A549 (cell line): ENCODE results near the gene CHD6.

Experiments used
- CHD2 ChIP-seq: fragments of 150-350 bp; IDR thresholded peaks from 2 replicates; pipeline ENCODE4 v1.6.1; 2014; ENCODE audit warnings: low read length; ENCODE audit not compliant: partially characterized antibody
- EP300 ChIP-seq, 2 experiments: fragments of >200 bp; sonication (Bioruptor Twin); formaldehyde crosslinking; IDR thresholded peaks; 2 replicates in 1 of 2; 3 replicates in 1 of 2; pipeline ENCODE4 v1.6.1; 2016 to 2017
- MYC ChIP-seq: IDR thresholded peaks from 2 replicates; pipeline ENCODE4 v1.6.1; 2012; ENCODE audit warnings: mild to moderate bottlenecking, inconsistent platforms, low read length, improper control_type of control experiment, borderline replicate concordance
- POLR2A ChIP-seq: IDR thresholded peaks from 2 replicates; pipeline ENCODE4 v1.6.1; 2012; ENCODE audit warnings: mild to moderate bottlenecking, low read length
- RAD21 ChIP-seq, 2 experiments: fragments of >200 bp in 1 of 2; sonication (Bioruptor Twin) in 1 of 2; formaldehyde crosslinking in 1 of 2; IDR thresholded peaks in 1 of 2; conservative IDR thresholded peaks in 1 of 2; 2 replicates in 1 of 2; 3 replicates in 1 of 2; pipeline ENCODE4 v1.6.1; 2012 to 2018; ENCODE audit warnings: inconsistent platforms in 1 of 2
- RCOR1 ChIP-seq: fragments of 150-350 bp; IDR thresholded peaks from 2 replicates; pipeline ENCODE4 v1.6.1; 2014; ENCODE audit warnings: antibody characterized with exemption, low read length, low read depth
- SREBF2 ChIP-seq: fragments of 450-650 bp; IDR thresholded peaks from 2 replicates; pipeline ENCODE4 v1.6.1; 2014; ENCODE audit warnings: mild to moderate bottlenecking, moderate library complexity
- TF ChIP-seq, protein P1 (sequence below): IDR thresholded peaks from 2 replicates; pipeline ENCODE4 v1.6.1; 2012
- TF ChIP-seq, protein P2 (sequence below): fragments of >200 bp; sonication (Bioruptor Twin); formaldehyde crosslinking; IDR thresholded peaks from 3 replicates; pipeline ENCODE4 v1.5.1; 2016

DNA sequence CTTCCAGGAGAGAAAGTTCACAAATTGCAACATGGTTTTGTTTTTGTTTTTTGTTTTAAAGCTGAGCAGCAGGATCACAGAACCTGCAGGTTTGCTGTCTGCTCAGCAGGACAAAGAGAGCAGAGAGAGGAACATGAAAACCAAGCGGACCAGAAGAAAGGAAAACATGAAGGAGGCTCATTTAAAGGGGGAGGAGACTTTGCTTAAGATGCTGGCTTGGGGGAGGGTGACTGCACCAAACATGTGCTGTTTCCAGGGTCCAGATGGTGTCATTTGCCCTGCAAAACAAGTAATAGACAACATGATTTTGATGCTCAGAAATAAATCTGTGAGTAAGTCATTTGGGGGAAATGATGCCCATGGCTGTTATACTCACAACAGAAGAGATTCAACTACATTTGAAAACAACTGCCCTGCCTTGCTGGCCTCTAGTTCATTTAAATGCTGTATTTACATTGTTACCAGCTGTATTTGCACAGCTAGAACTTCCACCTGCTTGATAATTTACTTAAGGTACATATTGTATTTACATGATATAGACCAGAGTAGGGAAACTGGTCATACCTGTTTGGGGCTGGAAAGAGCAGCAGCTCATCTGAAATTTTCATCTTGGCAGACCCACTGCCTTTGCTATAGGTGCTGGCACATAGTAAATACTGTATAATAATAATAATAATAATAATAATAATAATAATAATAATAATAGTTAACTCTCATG lies 32.2 kb upstream of the CHD6 start:
- TF ChIP-seq, protein P1, sequence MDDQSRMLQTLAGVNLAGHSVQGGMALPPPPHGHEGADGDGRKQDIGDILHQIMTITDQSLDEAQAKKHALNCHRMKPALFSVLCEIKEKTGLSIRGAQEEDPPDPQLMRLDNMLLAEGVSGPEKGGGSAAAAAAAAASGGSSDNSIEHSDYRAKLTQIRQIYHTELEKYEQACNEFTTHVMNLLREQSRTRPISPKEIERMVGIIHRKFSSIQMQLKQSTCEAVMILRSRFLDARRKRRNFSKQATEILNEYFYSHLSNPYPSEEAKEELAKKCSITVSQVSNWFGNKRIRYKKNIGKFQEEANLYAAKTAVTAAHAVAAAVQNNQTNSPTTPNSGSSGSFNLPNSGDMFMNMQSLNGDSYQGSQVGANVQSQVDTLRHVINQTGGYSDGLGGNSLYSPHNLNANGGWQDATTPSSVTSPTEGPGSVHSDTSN: no peak
- TF ChIP-seq, protein P2, sequence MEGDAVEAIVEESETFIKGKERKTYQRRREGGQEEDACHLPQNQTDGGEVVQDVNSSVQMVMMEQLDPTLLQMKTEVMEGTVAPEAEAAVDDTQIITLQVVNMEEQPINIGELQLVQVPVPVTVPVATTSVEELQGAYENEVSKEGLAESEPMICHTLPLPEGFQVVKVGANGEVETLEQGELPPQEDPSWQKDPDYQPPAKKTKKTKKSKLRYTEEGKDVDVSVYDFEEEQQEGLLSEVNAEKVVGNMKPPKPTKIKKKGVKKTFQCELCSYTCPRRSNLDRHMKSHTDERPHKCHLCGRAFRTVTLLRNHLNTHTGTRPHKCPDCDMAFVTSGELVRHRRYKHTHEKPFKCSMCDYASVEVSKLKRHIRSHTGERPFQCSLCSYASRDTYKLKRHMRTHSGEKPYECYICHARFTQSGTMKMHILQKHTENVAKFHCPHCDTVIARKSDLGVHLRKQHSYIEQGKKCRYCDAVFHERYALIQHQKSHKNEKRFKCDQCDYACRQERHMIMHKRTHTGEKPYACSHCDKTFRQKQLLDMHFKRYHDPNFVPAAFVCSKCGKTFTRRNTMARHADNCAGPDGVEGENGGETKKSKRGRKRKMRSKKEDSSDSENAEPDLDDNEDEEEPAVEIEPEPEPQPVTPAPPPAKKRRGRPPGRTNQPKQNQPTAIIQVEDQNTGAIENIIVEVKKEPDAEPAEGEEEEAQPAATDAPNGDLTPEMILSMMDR: no peak
- TF ChIP-seq EP300 (IDR thresholded peaks at IDR 0.05): no peak
- no peak for TF ChIP-seq SREBF2
- TF ChIP-seq RCOR1: no peak
- TF ChIP-seq CHD2: no peak
- TF ChIP-seq MYC: no peak
- TF ChIP-seq RAD21 (conservative IDR thresholded peaks at IDR 0.05 in 1 of 2, IDR thresholded peaks at IDR 0.05 in 1 of 2): no peak
- TF ChIP-seq POLR2A: no peak
